PC-9 (cell line): ENCODE data around the gene LRMDA. TPM values are rescaled to one million over a fixed set of nuclear protein-coding genes. Genes with fewer than 3 reads are reported as not detected.

Source experiments
- BruUV-seq: library from RNA; stranded (reverse); fragments of 400-500 nt; replicated peaks from 2 replicates; lab custom pipeline; 2021; lab: Mats Ljungman, UMichigan
- CTCF ChIA-PET: fragments of 300-600 bp; sonication (Branson Sonifier 250); formaldehyde crosslinking; loops from one replicate; lab custom pipeline; 2022; ENCODE audit warnings: antibody characterized with exemption; lab: Charles Lee
- POLR2A ChIA-PET: fragments of 300-600 bp; sonication (Branson Sonifier 250); formaldehyde crosslinking; loops from one replicate; lab custom pipeline; 2022; ENCODE audit warnings: antibody characterized with exemption; ENCODE audit not compliant: unreplicated experiment; lab: Charles Lee
- DNase-seq, 2 experiments: peaks; one replicate each; pipeline versions ENCODE4 v3.0.0 to v3.0.0-alpha.2; 2015 to 2022; ENCODE audit warnings: mixed read lengths in 1 of 2
- H2AFZ ChIP-seq: fragments of 200-600 bp; sonication (generic); 2 replicates; pipeline ENCODE4 v1.8.1; 2017; ENCODE audit warnings: antibody characterized with exemption
- H3F3A ChIP-seq: fragments of 200-600 bp; sonication (generic); 2 replicates; pipeline ENCODE4 v1.8.1; 2017; ENCODE audit warnings: antibody characterized with exemption, mild to moderate bottlenecking, low read depth; ENCODE audit not compliant: insufficient read depth
- H3K27ac ChIP-seq: fragments of 200-600 bp; sonication (generic); 2 replicates; pipeline ENCODE4 v1.6.1; 2016; ENCODE audit warnings: mixed run types
- H3K27me3 ChIP-seq: fragments of 200-600 bp; sonication (generic); 2 replicates; pipeline ENCODE4 v1.6.1; 2016; ENCODE audit warnings: low read depth, mixed run types; ENCODE audit not compliant: insufficient read depth
- H3K36me3 ChIP-seq: fragments of 200-600 bp; sonication (generic); 2 replicates; pipeline ENCODE4 v1.6.1; 2016; ENCODE audit warnings: low read depth, mixed run types
- H3K4me1 ChIP-seq: fragments of 200-600 bp; sonication (generic); replicated peaks from 2 replicates; pipeline ENCODE4 v1.6.1; 2016; ENCODE audit warnings: mixed run types; ENCODE audit not compliant: insufficient read depth
- H3K4me2 ChIP-seq: fragments of 200-600 bp; sonication (generic); 2 replicates; pipeline ENCODE4 v1.6.1; 2017; ENCODE audit warnings: mixed run types
- H3K4me3 ChIP-seq: fragments of 200-600 bp; sonication (generic); 2 replicates; pipeline ENCODE4 v1.6.1; 2016; ENCODE audit warnings: mixed run types
- H3K79me2 ChIP-seq: fragments of 200-600 bp; sonication (generic); 2 replicates; pipeline ENCODE4 v1.6.1; 2017; ENCODE audit warnings: low read depth, mixed run types
- H3K9me2 ChIP-seq: fragments of 200-600 bp; sonication (generic); 2 replicates; pipeline ENCODE4 v1.8.1; 2017; ENCODE audit warnings: mild to moderate bottlenecking; ENCODE audit not compliant: insufficient read depth
- H3K9me3 ChIP-seq: fragments of 200-600 bp; sonication (generic); 2 replicates; pipeline ENCODE4 v1.8.1; 2016; ENCODE audit warnings: low read depth; ENCODE audit not compliant: insufficient read depth
- H4K20me1 ChIP-seq: fragments of 200-600 bp; sonication (generic); 2 replicates; pipeline ENCODE4 v1.8.1; 2017; ENCODE audit not compliant: insufficient read depth
- CTCF ChIP-seq: fragments of 200-600 bp; sonication (generic); conservative IDR thresholded peaks from 2 replicates; pipeline ENCODE4 v1.6.1; 2017; ENCODE audit warnings: mixed run types, antibody characterized with exemption, mild to moderate bottlenecking, moderate library complexity
- EZH2 ChIP-seq: fragments of 200-600 bp; sonication (generic); IDR thresholded peaks from 2 replicates; pipeline ENCODE4 v1.8.0; 2017; ENCODE audit warnings: antibody characterized with exemption, low read depth
- intact Hi-C: fragments of 100-400 bp; cut with micrococcal nuclease; formaldehyde crosslinking; loops from one replicate; pipeline ENCODE4 v1.10.0; 2022; ENCODE audit not compliant: unreplicated experiment
- total RNA-seq: library from RNA; stranded (reverse); gene quantifications from 2 replicates; pipeline ENCODE4 v1.2.3, GENCODE V29; 2021

The LRMDA gene
- total RNA-seq, 1 experiment from 2014 or later, result not detected

GRCh38 chr10:75782463-75783248, 351.2 kb downstream of the LRMDA start:
- Histone ChIP-seq H3K9me3 (no peaks in the 10 kb centered on the region), H3F3A (no peaks in the 10 kb centered on the region), H3K79me2 (no peaks in the 10 kb centered on the region), H3K4me1 (no peaks in the 10 kb centered on the region), H3K4me3 (no peak overlapping the region), H3K36me3 (no peaks in the 10 kb centered on the region), H3K4me2 (no peak overlapping the region), H3K27me3 (no peaks in the 10 kb centered on the region), H3K27ac (no peak overlapping the region), H2AFZ (no peak overlapping the region), H3K9me2 (no peaks in the 10 kb centered on the region), H4K20me1 (no peaks in the 10 kb centered on the region)
- ChIA-PET CTCF (no interaction called here), POLR2A (no interaction called here)
- BruUV-seq, result no TSS peak
- TF ChIP-seq EZH2, result no peak
- no peak for TF ChIP-seq CTCF
- intact Hi-C loops, result no loop called here
- DNase-seq, result no peak

DNA sequence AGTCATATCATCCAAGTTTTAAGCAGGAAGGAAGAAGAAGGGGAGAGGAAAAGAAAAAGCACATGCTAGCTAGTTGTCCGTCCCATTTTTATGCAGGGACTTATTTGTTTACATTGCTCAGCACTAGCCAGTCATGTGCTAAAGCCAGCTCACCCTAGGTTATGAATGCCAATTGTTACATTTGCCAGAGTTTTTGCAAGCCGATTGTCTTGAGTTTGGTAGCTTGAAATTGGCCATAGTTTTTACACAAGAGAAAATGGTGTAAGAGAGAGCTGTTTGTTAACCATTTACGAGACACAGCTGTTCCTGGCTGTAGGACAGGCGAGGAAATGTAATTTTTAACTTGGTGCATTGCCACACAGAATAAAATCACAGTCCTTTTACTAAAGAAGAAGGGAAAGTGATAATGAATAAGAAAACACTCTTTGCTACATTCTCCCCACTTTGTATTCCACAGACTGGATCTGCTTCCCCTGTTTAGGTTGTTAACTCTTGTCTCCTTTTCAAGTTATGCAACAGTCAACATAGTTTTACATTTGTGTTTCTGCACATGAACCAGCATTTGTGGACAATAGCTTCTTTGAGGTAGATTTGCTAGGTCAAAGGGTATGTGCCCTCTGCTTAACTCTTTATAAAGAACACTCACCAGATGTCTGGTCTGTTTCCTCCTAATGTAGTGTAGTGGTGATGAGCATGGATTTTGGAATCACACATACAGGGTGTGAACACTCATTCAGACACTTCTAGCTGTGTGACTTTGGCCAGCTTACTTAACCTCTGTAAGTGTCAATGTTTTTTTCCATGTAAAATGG, 357.2 kb downstream of the LRMDA start:
- no peaks in the 10 kb centered on the region for H3F3A ChIP-seq
- no TSS peak for BruUV-seq
- no peak overlapping the region; the same call in 1 of the 2 replicates for H3K4me2 ChIP-seq
- H3K9me2 ChIP-seq, result peaks cover 6% of the 10 kb centered on the region; the same call in 1 of the 2 replicates
- TF ChIP-seq CTCF, result no peak
- no peak for TF ChIP-seq EZH2
- H3K4me3 ChIP-seq, result no peak overlapping the region
- ChIA-PET POLR2A (interaction anchor here (0.6 kb wide), 1 partner anchor 12 kb away, joined by 5 read pairs; no protein-coding TSS in a partner anchor), CTCF (no interaction called here)
- H3K27ac ChIP-seq, result no peak overlapping the region
- no peak overlapping the region for H2AFZ ChIP-seq
- DNase-seq, result no peak
- no peaks in the 10 kb centered on the region for H3K79me2 ChIP-seq
- no peaks in the 10 kb centered on the region for H3K9me3 ChIP-seq
- H4K20me1 ChIP-seq, result no peaks in the 10 kb centered on the region
- peaks cover 10% of the 10 kb centered on the region for H3K4me1 ChIP-seq
- H3K27me3 ChIP-seq, result no peaks in the 10 kb centered on the region
- H3K36me3 ChIP-seq, result no peaks in the 10 kb centered on the region
- intact Hi-C loops, result no loop called here

DNA sequence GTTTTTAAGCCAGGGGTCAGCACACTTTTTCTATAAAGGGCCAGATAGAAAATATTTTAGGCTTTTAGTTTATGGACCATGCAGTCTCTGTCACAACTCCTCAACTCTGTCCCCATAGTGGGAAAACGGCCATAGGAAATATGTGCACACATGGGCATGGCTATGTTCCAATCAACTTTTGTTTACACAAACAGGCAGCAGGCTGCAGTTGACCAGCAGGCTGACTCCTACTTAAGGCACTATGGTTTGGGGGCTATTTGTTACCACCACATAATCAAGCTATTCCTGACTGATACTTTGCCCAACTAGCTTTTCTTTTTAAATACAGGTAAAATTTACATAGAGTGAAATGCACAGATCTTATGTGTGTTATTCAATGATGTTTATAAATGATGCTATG, 362.4 kb downstream of the LRMDA start:
- H3K9me3 ChIP-seq, result no peaks in the 10 kb centered on the region
- DNase-seq, result no peak
- no peaks in the 10 kb centered on the region for H3K36me3 ChIP-seq
- BruUV-seq, result no TSS peak
- no peaks in the 10 kb centered on the region for H3K27me3 ChIP-seq
- no peaks in the 10 kb centered on the region for H4K20me1 ChIP-seq
- no peak overlapping the region for H3K4me2 ChIP-seq
- H3K4me3 ChIP-seq, result no peak overlapping the region
- no peak overlapping the region for H3K27ac ChIP-seq
- TF ChIP-seq EZH2 (no peak), CTCF (no peak)
- H3K79me2 ChIP-seq, result no peaks in the 10 kb centered on the region
- ChIA-PET CTCF (no interaction called here), POLR2A (no interaction called here)
- H3K9me2 ChIP-seq, result peaks cover 1% of the 10 kb centered on the region; the same call in 1 of the 2 replicates
- no peak overlapping the region for H2AFZ ChIP-seq
- no peaks in the 10 kb centered on the region for H3F3A ChIP-seq
- peaks cover 4% of the 10 kb centered on the region for H3K4me1 ChIP-seq
- intact Hi-C loops, result no loop called here
